Measurements from ENCODE around the gene STAT4.

STAT4 gene

GRCh38 chr2:191070276-191070675, 80.5 kb downstream of the STAT4 start:
- no peak for TF ChIP-seq CTCF (IDR thresholded peaks at IDR 0.05; ENCODE audit: control insufficient read depth, insufficient read depth, low read depth, low read length, missing control alignments)
- no peak for DNase-seq (ENCODE audit: low read depth)
- H3K4me3 ChIP-seq (ENCODE audit: control insufficient read depth, low read depth, low read length), result no peak overlapping the region

GRCh38 chr2:191069606-191070005, 81.2 kb downstream of the STAT4 start:
- no peak for DNase-seq (ENCODE audit: low read depth)
- TF ChIP-seq CTCF (IDR thresholded peaks at IDR 0.05; ENCODE audit: control insufficient read depth, insufficient read depth, low read depth, low read length, missing control alignments), result no peak
- no peak overlapping the region for H3K4me3 ChIP-seq (ENCODE audit: control insufficient read depth, low read depth, low read length)

- H3K4me3 ChIP-seq (ENCODE audit: control insufficient read depth, low read depth, low read length), result no peak overlapping the region
- TF ChIP-seq CTCF (IDR thresholded peaks at IDR 0.05; ENCODE audit: control insufficient read depth, insufficient read depth, low read depth, low read length, missing control alignments), result no peak
Observed at GRCh38 chr2:191066919-191067233, 83.9 kb downstream of the STAT4 start.

GRCh38 chr2:191066197-191066918, 84.4 kb downstream of the STAT4 start:
- TF ChIP-seq CTCF (IDR thresholded peaks at IDR 0.05; ENCODE audit: control insufficient read depth, insufficient read depth, low read depth, low read length, missing control alignments), result no peak
- no peak for DNase-seq (ENCODE audit: low read depth)
- no peak overlapping the region for H3K4me3 ChIP-seq (ENCODE audit: control insufficient read depth, low read depth, low read length)

More at GRCh38 chr2:191066919-191067233, 83.9 kb downstream of the STAT4 start:
- no peak for DNase-seq (ENCODE audit: low read depth)

- no peak overlapping the region for H3K4me3 ChIP-seq (ENCODE audit: control insufficient read depth, low read depth, low read length)
- TF ChIP-seq CTCF (IDR thresholded peaks at IDR 0.05; ENCODE audit: control insufficient read depth, insufficient read depth, low read depth, low read length, missing control alignments), result no peak
- no peak for DNase-seq (ENCODE audit: low read depth)
Observed at GRCh38 chr2:191065785-191066184, 85.0 kb downstream of the STAT4 start.

- no peak for TF ChIP-seq CTCF (IDR thresholded peaks at IDR 0.05; ENCODE audit: control insufficient read depth, insufficient read depth, low read depth, low read length, missing control alignments)
- no peak for DNase-seq (ENCODE audit: low read depth)
- H3K4me3 ChIP-seq (ENCODE audit: control insufficient read depth, low read depth, low read length), result no peak overlapping the region
Observed at GRCh38 chr2:191064590-191064989, 86.2 kb downstream of the STAT4 start.

Measured in AG09309 (cell line).